ENCODE results near the gene ZNF253.
"Not testable (repeated sequence)": the region's sequence is repeated elsewhere in the genome, so short reads cannot be mapped to it uniquely, and the experiment has no call there.

The ZNF253 gene

GRCh38 chr19:19933432-19934314 lies 68.0 kb downstream of the ZNF253 start:
- H3K4me1 Mint-ChIP-seq (ENCODE audit: low read depth); H3K27me3 Mint-ChIP-seq (ENCODE audit: low read depth); H3K4me3 Mint-ChIP-seq; H3K27ac Mint-ChIP-seq: not testable (repeated sequence)
- Mint-ChIP-seq H3K36me3 (ENCODE audit: low read depth) (peaks cover 37% of the 10 kb centered on the region), H3K9me3 (peaks cover 64% of the 10 kb centered on the region)

DNA sequence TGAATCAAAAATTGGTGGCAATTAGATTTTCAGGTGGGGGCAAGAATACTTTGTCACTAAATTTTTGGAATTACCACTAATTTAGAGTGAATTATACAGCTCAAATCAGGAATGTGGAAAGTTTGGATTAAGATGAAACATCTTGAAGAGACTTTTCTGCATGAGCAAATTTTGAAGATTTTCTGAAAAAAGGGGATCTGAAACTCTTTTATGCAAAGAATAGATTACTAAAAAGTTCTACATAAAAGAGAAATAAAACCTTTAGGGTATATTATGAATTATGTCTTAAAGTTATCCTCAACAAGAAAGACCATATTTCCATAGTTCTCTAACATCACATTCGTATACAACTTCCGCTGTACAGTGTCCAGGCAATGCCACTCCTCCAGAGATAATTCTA lies 71.7 kb downstream of the ZNF253 start:
- Mint-ChIP-seq H3K27ac (no peak overlapping the region), H3K4me3 (no peak overlapping the region), H3K36me3 (ENCODE audit: low read depth) (peaks cover 23% of the 10 kb centered on the region), H3K27me3 (ENCODE audit: low read depth) (no peaks in the 10 kb centered on the region), H3K4me1 (ENCODE audit: low read depth) (no peaks in the 10 kb centered on the region), H3K9me3 (peaks cover 77% of the 10 kb centered on the region)

- H3K4me3 Mint-ChIP-seq, result no peak overlapping the region
- H3K4me1 Mint-ChIP-seq (ENCODE audit: low read depth), result no peaks in the 10 kb centered on the region
- peaks cover 13% of the 10 kb centered on the region for H3K36me3 Mint-ChIP-seq (ENCODE audit: low read depth)
- no peak overlapping the region for H3K27ac Mint-ChIP-seq
- no peaks in the 10 kb centered on the region for H3K27me3 Mint-ChIP-seq (ENCODE audit: low read depth)
- H3K9me3 Mint-ChIP-seq, result peaks cover 74% of the 10 kb centered on the region
Observed at GRCh38 chr19:19938449-19938848, 72.8 kb downstream of the ZNF253 start.

DNA sequence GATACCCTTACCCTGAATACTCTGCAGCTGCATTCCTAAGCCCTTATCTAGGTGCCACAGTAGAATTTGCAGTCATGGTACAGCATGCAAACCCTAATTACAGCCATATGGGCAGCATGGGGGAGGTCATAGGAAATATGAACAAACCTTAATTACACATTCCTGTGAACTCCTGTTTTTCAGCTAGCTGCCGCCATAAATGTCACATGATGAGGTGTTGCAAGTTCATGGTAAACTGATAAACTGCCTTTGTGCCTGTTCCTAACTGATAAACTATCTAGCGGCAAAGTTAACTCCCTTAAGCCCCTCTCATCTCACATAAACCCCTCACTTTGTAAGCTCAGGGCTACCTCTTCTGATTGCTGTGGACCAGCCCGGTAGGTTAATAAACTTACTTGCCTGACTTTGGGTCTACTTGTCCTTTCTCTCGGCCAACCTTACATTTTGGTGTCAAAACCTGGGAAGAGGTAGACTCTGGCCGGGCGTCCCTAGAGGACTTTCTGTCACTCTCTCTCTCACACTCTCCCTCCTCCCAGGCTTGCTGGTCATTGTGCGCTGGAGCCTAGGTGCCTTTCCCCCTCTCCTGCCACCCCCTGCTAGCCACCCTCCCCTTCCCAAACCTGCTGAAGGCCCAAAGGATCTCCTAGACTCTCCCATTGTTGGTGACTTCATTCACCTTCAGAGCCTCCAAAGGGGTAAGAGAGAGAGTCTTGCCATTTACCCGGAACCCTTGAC lies 78.3 kb downstream of the ZNF253 start:
- Mint-ChIP-seq H3K4me3 (no peak overlapping the region), H3K4me1 (ENCODE audit: low read depth) (no peaks in the 10 kb centered on the region), H3K27ac (no peak overlapping the region), H3K9me3 (peaks cover 50% of the 10 kb centered on the region), H3K27me3 (ENCODE audit: low read depth) (no peaks in the 10 kb centered on the region), H3K36me3 (ENCODE audit: low read depth) (peaks cover 1% of the 10 kb centered on the region)
